Spleen (tissue), 11 donors: ENCODE results near the gene SCN2A. TPM values are rescaled to one million over a fixed set of nuclear protein-coding genes. Genes with fewer than 3 reads are reported as not detected.

ENCODE experiments used
- DNase-seq: peaks from one replicate; pipeline ENCODE4 v3.0.0-alpha.2; 2020
- H3K27ac ChIP-seq, 8 donors: fragments of 200-600 bp; sonication (generic) in 7 of 8; 1 replicate in 4 of 8; 2 replicates in 4 of 8; pipeline versions ENCODE4 v1.5.0 to v1.8.0; 2016 to 2021; ENCODE audit warnings: inconsistent platforms in 4 of 8, mild to moderate bottlenecking in 4 of 8, moderate library complexity in 1 of 8
- H3K27me3 ChIP-seq, 7 donors: fragments of 200-600 bp; sonication (generic) in 6 of 7; replicated peaks in 1 of 7; 1 replicate in 4 of 7; 2 replicates in 3 of 7; pipeline versions ENCODE4 v1.5.0 to v1.8.0; 2016 to 2021; ENCODE audit warnings: inconsistent platforms in 3 of 7, mild to moderate bottlenecking in 1 of 7
- H3K36me3 ChIP-seq, 6 donors: fragments of 200-600 bp; sonication (generic) in 5 of 6; 1 replicate in 4 of 6; 2 replicates in 2 of 6; pipeline versions ENCODE4 v1.5.0 to v1.8.0; 2016 to 2021; ENCODE audit warnings: inconsistent platforms in 2 of 6
- H3K4me1 ChIP-seq, 6 donors: fragments of 200-600 bp; sonication (generic) in 5 of 6; 1 replicate in 3 of 6; 2 replicates in 3 of 6; pipeline versions ENCODE4 v1.5.0 to v1.8.0; 2016 to 2021; ENCODE audit warnings: inconsistent platforms in 3 of 6
- H3K4me3 ChIP-seq, 8 donors: fragments of 200-600 bp; sonication (generic) in 7 of 8; 1 replicate in 4 of 8; 2 replicates in 4 of 8; pipeline versions ENCODE4 v1.5.0 to v1.8.0; 2016 to 2021; ENCODE audit warnings: inconsistent platforms in 4 of 8, mild to moderate bottlenecking in 4 of 8, moderate library complexity in 2 of 8
- H3K9me3 ChIP-seq, 8 donors: fragments of 200-600 bp; sonication (generic) in 7 of 8; 1 replicate in 4 of 8; 2 replicates in 4 of 8; pipeline versions ENCODE4 v1.5.0 to v1.8.0; 2016 to 2021; ENCODE audit warnings: inconsistent platforms in 4 of 8
- POLR2A ChIP-seq, 3 donors: fragments of 450-650 bp; IDR thresholded peaks; one replicate each; pipeline ENCODE4 v1.5.1; 2017; ENCODE audit warnings: antibody characterized with exemption in 3 of 3, mild to moderate bottlenecking in 1 of 3
- POLR2AphosphoS5 ChIP-seq, 3 donors: sonication (generic); formaldehyde crosslinking; IDR thresholded peaks; one replicate each; pipeline ENCODE4 v1.5.1; 2017; ENCODE audit warnings: antibody characterized with exemption in 3 of 3
- WGBS, 5 donors: extraction: QIAGEN DNeasy Blood & Tissue Kit in 3 of 5; methylation state at CpG; one replicate each; pipeline versions ENCODE4 v1.1.5 to v1.1.7; 2013 to 2018; 5-methylcytosine and 5-hydroxymethylcytosine counted together
- intact Hi-C: fragments of 100-400 bp; cut with DNase I; formaldehyde crosslinking; loops from one replicate; pipeline ENCODE4 v1.15.0; 2023; ENCODE audit warnings: low total_unique reads
- polyA plus RNA-seq, 3 donors: library from polyadenylated mRNA; stranded (reverse); fragments of 200-250 nt; gene quantifications; one replicate each; pipeline ENCODE4 v1.2.1, GENCODE V29; 2013
- total RNA-seq, 7 donors: library from RNA; depleted of rRNA in 3 of 7; stranded (reverse); fragments of >200 nt in 3 of 7; fragmentation: NEBNext Ultra II Directional in 4 of 7; extraction: Animal tissue kit (Norgen Biotek cat#: 25700) in 4 of 7; gene quantifications; one replicate each; pipeline versions ENCODE4 v1.1.0 to v1.2.1, GENCODE V29; 2016 to 2021
- TF ChIP-seq, protein P1 (sequence below), 11 experiments: fragments of 200-600 bp in 7 of 11; fragments of 450-650 bp in 4 of 11; sonication (generic) in 4 of 11; IDR thresholded peaks in 8 of 11; conservative IDR thresholded peaks in 3 of 11; 1 replicate in 7 of 11; 2 replicates in 4 of 11; pipeline versions ENCODE4 v1.4.0 to v1.8.0; 2016 to 2021; ENCODE audit warnings: antibody characterized with exemption in 11 of 11, inconsistent platforms in 4 of 11, mild to moderate bottlenecking in 1 of 11
- donor health status: healthy with polysubstance abuse.
- donor health status: DM: no; HTN: no; CAD: no; lungs with moderate emphysema.
- donor health status: DM: no; HTN: no; CAD: no.
- donor health status: Bipolar disorder and iron deficiency.
- donor health status: healthy.
- donor health status: DM: no; HTN: no; CAD: no.
- donor health status: DM: yes; HTN: yes; CAD: no.

SCN2A gene
- total and polyA plus RNA-seq, 10 donors = 0.14 to 1.2 (median 0.28) TPM

GRCh38 chr2:165239856-165240515, 772 bp downstream of the SCN2A start:
- H3K27ac ChIP-seq = no peak overlapping the region
- no peaks in the 10 kb centered on the region for H3K27me3 ChIP-seq
- H3K9me3 ChIP-seq = no peaks in the 10 kb centered on the region
- H3K4me1 ChIP-seq = no peaks in the 10 kb centered on the region
- no peak overlapping the region for H3K4me3 ChIP-seq
- WGBS, 5 donors = 55 to 77% (median 67%) methylated on average over 4 of the region's 4 CpGs
- TF ChIP-seq POLR2A (IDR thresholded peaks at IDR 0.05) = no peak
- TF ChIP-seq POLR2AphosphoS5 (IDR thresholded peaks at IDR 0.05) = no peak
- TF ChIP-seq, protein P1, sequence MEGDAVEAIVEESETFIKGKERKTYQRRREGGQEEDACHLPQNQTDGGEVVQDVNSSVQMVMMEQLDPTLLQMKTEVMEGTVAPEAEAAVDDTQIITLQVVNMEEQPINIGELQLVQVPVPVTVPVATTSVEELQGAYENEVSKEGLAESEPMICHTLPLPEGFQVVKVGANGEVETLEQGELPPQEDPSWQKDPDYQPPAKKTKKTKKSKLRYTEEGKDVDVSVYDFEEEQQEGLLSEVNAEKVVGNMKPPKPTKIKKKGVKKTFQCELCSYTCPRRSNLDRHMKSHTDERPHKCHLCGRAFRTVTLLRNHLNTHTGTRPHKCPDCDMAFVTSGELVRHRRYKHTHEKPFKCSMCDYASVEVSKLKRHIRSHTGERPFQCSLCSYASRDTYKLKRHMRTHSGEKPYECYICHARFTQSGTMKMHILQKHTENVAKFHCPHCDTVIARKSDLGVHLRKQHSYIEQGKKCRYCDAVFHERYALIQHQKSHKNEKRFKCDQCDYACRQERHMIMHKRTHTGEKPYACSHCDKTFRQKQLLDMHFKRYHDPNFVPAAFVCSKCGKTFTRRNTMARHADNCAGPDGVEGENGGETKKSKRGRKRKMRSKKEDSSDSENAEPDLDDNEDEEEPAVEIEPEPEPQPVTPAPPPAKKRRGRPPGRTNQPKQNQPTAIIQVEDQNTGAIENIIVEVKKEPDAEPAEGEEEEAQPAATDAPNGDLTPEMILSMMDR (IDR thresholded peaks at IDR 0.05 in 8 of 11, conservative IDR thresholded peaks at IDR 0.05 in 3 of 11) = no peak
- intact Hi-C loops = no loop called here
- no peak for DNase-seq
- H3K36me3 ChIP-seq = no peaks in the 10 kb centered on the region

GRCh38 chr2:165240916-165241315, 1.7 kb downstream of the SCN2A start:
- intact Hi-C loops = no loop called here
- Histone ChIP-seq H3K9me3 (no peaks in the 10 kb centered on the region), H3K27ac (no peak overlapping the region), H3K4me3 (no peak overlapping the region), H3K4me1 (no peaks in the 10 kb centered on the region), H3K36me3 (no peaks in the 10 kb centered on the region), H3K27me3 (no peaks in the 10 kb centered on the region)
- TF ChIP-seq POLR2AphosphoS5 (IDR thresholded peaks at IDR 0.05) = no peak
- TF ChIP-seq, protein P1 (IDR thresholded peaks at IDR 0.05 in 8 of 11, conservative IDR thresholded peaks at IDR 0.05 in 3 of 11) = no peak
- DNase-seq = no peak
- WGBS, 5 donors = 77 to 90% (median 85%) methylated on average over 2 of the region's 2 CpGs

DNA sequence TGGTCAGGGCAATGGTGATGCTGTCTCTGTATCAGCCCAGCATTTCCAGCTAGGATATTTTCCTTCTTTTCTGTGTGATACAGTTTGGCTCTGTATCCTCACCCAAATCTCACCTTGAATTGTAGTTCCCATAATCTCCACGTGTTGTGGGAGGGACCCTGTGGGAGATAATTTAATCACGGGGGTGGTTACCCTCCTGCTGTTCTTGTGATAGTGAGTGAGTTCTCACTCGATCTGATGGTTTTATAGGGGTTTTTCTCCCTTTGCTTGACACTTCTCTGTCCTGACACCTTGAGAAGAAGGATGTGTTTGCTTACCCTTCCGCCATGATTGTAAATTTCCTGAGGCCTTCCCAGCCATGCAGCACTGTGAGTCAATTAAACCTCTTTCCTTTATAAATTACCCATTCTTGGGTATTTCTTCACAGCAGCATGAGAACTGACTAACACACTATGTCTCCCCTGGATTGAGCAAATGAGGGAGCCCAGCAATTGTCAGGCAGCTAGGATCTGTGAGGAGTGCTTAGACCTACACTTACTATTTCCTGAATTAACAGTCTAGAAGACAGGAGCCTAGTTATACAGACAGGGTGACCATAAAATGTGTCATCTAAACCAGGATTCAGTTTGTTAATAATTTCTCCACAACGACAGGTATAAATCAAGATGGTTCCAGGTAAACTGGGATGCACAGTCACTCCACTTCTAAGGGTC, 6.0 kb downstream of the SCN2A start:
- intact Hi-C loops = no loop called here
- Histone ChIP-seq H3K4me3 (no peak overlapping the region), H3K4me1 (no peaks in the 10 kb centered on the region), H3K36me3 (no peaks in the 10 kb centered on the region), H3K27ac (no peak overlapping the region), H3K27me3 (no peaks in the 10 kb centered on the region), H3K9me3 (no peaks in the 10 kb centered on the region)
- WGBS, 5 donors = 42 to 56% (median 50%) methylated on average over 5 of the region's 5 CpGs
- TF ChIP-seq, protein P1 (IDR thresholded peaks at IDR 0.05 in 8 of 11, conservative IDR thresholded peaks at IDR 0.05 in 3 of 11) = no peak
- TF ChIP-seq POLR2AphosphoS5 (IDR thresholded peaks at IDR 0.05) = no peak
- no peak for TF ChIP-seq POLR2A (IDR thresholded peaks at IDR 0.05)
- DNase-seq = no peak

GRCh38 chr2:165248238-165248637, 9.0 kb downstream of the SCN2A start:
- H3K27ac ChIP-seq = no peak overlapping the region
- TF ChIP-seq POLR2AphosphoS5 (IDR thresholded peaks at IDR 0.05) = no peak
- no peak for TF ChIP-seq POLR2A (IDR thresholded peaks at IDR 0.05)
- TF ChIP-seq, protein P1 (IDR thresholded peaks at IDR 0.05 in 8 of 11, conservative IDR thresholded peaks at IDR 0.05 in 3 of 11) = no peak
- no peaks in the 10 kb centered on the region for H3K9me3 ChIP-seq
- no peaks in the 10 kb centered on the region for H3K27me3 ChIP-seq
- H3K4me3 ChIP-seq = no peak overlapping the region
- no peaks in the 10 kb centered on the region for H3K4me1 ChIP-seq
- H3K36me3 ChIP-seq = no peaks in the 10 kb centered on the region
- no peak for DNase-seq
- intact Hi-C loops = no loop called here
- 54 to 70% (median 62%) methylated on average over 2 of the region's 2 CpGs for WGBS, 5 donors
